Dermis lymphatic vessel endothelial cell (primary cell): Measurements from ENCODE around the gene BPI. TPM values are rescaled to one million over a fixed set of nuclear protein-coding genes. Genes with fewer than 3 reads are reported as not detected.

Experiments used
- total RNA-seq: library from RNA; depleted of rRNA; stranded (reverse); fragments of >200 nt; gene quantifications from 2 replicates; pipeline ENCODE4 v1.2.1, GENCODE V29; 2014

Gene BPI
- not detected in 2 replicates for total RNA-seq

GRCh38 chr20:38303908-38304379 is at the start of gene BPI:
BPI (plus strand) TSS chr20:38304156; CDS start chr20:38304224, 68 bp downstream.

GRCh38 chr20:38260378-38261053 is 43.4 kb upstream of the BPI start, which contains the start of gene KIAA1755:
KIAA1755 (minus strand) TSS chr20:38260735; CDS start chr20:38260500, 235 bp downstream.

GRCh38 chr20:38346247-38346651 is 42.3 kb downstream of the BPI start, which contains the start of gene LBP:
LBP (plus strand) TSS chr20:38346482; CDS start chr20:38346517, 35 bp downstream.

Other genes with a start within 250 kb of the BPI start
- gene TGM2, start 138.9 kb upstream of the BPI start, total RNA-seq, result 227 and 334 TPM in 2 replicates
- 0.09 and 0.22 TPM in 2 replicates for gene KIAA1755, start 43.4 kb upstream of the BPI start, total RNA-seq
- under 0.01 TPM in 1 of 2 replicates, not detected in the other for gene LBP, start 42.3 kb downstream of the BPI start, total RNA-seq
- 2.4 and 4.6 TPM in 2 replicates for gene SNHG17, start 131.2 kb downstream of the BPI start, total RNA-seq
- 18.3 and 22.1 TPM in 2 replicates for gene RALGAPB, start 168.7 kb downstream of the BPI start, total RNA-seq